HG03460 (cell line): Measurements from ENCODE around the gene AR.

Experiments used
- ATAC-seq: cut with Tn5 transposase; IDR thresholded peaks from one replicate; pipeline ENCODE4 v1.9.1; 2021; ENCODE audit not compliant: unreplicated experiment

The AR gene

DNA sequence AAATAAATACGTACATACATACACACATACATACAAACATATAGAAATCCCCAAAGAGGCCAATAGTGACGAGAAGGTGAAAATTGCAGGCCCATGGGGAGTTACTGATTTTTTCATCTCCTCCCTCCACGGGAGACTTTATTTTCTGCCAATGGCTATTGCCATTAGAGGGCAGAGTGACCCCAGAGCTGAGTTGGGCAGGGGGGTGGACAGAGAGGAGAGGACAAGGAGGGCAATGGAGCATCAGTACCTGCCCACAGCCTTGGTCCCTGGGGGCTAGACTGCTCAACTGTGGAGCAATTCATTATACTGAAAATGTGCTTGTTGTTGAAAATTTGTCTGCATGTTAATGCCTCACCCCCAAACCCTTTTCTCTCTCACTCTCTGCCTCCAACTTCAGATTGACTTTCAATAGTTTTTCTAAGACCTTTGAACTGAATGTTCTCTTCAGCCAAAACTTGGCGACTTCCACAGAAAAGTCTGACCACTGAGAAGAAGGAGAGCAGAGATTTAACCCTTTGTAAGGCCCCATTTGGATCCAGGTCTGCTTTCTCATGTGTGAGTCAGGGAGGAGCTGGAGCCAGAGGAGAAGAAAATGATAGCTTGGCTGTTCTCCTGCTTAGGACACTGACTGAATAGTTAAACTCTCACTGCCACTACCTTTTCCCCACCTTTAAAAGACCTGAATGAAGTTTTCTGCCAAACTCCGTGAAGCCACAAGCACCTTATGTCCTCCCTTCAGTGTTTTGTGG, 180.7 kb downstream of the AR start:
- no peak for ATAC-seq

DNA sequence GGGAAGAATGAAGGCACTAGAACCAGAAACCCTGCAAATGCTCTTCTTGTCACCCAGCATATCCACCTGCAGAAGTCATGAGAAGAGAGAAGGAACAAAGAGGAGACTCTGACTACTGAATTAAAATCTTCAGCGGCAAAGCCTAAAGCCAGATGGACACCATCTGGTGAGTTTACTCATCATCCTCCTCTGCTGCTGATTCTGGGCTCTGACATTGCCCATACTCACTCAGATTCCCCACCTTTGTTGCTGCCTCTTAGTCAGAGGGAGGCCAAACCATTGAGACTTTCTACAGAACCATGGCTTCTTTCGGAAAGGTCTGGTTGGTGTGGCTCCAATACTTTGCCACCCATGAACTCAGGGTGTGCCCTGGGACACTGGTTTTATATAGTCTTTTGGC, 181.7 kb downstream of the AR start:
- ATAC-seq: no peak

DNA sequence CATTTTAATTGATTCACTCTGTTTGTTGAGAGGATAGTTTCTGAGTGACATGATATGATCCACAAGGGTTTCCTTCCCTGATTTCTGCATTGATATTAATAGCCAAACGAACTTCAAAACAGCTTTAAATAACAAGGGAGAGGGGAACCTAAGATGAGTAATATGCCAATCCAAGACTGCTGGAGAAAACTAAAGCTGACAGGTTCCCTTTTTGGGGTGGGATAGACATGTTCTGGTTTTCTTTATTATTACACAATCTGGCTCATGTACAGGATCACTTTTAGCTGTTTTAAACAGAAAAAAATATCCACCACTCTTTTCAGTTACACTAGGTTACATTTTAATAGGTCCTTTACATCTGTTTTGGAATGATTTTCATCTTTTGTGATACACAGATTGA, 182.2 kb downstream of the AR start:
- ATAC-seq: no peak

DNA sequence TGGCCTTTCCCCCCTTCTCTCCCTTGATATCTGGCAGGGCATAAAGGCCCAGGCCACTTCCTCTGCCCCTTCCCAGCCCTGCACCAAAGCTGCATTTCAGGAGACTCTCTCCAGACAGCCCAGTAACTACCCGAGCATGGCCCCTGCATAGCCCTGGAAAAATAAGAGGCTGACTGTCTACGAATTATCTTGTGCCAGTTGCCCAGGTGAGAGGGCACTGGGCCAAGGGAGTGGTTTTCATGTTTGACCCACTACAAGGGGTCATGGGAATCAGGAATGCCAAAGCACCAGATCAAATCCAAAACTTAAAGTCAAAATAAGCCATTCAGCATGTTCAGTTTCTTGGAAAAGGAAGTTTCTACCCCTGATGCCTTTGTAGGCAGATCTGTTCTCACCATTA, 183.8 kb downstream of the AR start:
- no peak for ATAC-seq

DNA sequence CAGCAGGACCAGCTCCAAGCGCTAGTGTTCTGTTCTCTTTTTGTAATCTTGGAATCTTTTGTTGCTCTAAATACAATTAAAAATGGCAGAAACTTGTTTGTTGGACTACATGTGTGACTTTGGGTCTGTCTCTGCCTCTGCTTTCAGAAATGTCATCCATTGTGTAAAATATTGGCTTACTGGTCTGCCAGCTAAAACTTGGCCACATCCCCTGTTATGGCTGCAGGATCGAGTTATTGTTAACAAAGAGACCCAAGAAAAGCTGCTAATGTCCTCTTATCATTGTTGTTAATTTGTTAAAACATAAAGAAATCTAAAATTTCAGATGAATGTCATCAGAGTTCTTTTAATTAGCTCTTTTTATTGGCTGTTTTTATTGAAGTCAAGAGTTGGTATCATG, 186.5 kb downstream of the AR start:
- ATAC-seq: no peak

DNA sequence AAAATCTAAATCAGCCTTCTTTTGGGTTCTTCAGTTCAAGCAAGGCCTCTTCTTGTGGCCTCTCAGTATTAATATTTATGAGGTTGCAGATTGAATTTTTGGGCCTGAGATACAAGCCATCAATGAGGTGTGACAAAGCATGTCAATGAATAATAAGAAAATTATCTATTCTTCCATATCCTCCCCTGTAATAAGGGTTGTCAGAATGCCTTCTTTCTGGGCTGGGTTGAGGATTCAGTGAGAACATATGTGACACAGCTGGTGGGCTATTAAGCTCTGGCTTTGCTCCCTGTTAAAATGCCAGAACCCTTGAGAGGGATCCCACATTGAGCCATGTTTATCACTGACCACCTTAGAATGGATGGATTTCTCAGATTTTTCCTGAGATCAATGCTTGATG, 187.2 kb downstream of the AR start:
- ATAC-seq: no peak

DNA sequence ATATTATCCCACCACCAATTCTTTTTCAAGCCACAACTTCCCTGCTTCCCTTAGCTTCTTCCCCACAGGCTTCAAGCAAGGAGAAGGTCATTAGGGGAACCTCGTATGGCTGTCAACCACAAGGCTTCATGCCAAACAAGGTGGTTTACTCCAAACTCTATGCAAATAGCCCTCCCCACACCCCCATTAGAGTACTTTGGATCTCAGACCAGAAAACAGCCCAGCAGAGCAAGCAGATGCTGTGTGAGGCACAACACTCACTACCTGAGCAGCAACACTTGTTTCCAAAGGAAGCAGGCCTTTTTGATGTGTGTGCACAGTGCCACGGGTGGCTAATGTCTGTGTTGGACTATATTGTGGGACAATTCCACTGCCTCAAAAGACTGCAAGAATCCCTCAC, 189.0 kb downstream of the AR start:
- ATAC-seq: no peak

DNA sequence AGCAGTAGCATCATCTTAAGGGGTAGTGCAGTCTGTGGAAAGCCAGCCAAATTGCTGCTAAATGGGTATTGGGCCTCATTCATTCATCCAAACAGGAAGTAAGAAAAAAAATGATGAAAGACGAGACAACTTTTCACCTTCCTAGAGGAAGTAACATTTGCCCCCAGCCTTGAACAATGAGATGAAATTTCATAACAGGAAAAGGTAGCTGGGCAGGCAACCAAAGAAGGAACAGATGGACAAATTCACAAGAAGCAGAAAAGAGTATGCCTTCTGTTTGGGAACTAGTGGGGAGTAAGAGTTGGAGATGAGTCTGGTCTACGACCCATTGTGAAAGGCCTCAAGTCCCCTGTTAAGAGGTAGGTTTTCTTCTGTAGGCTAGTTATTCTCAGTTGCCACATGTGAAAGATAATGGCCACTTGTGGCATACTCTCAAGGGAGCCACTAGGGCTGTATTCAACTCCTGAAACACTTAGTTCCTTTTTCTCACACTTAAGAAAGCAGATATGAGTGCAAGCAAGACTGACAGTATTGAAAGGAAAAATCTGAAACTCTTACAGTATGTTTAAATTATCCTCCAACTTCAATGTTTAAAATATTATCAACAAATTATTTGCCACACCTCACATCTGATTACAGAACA, 190.4 kb downstream of the AR start:
- no peak for ATAC-seq

DNA sequence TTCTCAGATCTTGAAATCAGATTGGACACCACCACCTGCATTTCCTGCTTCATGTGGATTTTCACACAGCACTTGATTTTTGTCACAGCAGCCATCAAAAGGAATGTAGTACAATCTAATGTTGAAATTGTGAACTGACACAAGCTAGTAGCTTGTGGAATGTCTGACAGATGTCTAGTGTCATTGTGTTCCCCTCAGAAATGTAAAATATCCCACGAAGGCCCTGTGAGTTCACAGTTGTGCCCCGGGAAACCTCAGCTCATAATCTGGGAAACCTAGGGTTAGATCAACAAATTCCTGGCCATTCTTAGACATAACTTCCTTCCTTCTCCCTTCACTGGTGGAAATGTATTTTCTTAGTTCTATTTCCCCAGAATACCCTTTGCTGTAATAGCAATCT, 205.7 kb downstream of the AR start:
- no peak for ATAC-seq

DNA sequence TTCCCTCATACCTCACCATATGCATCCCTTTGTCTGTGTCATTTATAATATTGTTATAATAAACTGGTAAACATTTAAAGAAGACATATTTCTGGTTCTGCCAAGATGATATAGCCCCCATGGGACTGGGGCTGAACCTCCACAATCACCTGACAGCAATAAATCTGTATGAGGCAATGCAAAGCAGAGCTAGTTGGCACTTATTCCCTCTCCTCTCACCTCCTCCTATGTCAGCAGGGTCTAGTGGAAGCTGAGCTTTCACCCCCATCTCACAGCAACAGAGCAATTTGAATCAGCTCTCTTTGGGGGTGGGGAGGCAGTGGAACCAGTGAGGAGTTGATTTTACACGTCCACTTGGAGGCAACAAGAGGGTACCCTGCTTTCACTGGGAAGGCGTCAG, 206.9 kb downstream of the AR start:
- no peak for ATAC-seq

DNA sequence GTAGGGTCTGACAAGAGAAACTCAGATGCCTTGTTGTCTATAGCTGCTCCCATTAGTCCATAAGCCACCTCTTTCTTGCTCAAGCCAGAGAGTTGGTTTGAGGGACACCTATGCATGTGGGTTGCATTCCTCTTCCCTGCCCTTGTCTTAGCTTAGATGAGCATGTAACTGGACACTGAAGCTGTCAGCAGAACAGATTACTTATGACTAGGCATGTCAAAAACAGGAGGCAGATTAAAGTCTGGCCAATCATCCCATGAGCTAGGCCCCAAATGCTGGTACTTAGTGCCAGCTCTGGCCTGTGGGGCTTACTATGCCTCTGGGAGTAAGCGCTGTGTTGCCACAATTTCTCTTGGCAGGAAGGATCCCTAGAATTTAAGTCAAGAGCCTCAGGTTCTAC, 215.2 kb downstream of the AR start:
- ATAC-seq: no peak

DNA sequence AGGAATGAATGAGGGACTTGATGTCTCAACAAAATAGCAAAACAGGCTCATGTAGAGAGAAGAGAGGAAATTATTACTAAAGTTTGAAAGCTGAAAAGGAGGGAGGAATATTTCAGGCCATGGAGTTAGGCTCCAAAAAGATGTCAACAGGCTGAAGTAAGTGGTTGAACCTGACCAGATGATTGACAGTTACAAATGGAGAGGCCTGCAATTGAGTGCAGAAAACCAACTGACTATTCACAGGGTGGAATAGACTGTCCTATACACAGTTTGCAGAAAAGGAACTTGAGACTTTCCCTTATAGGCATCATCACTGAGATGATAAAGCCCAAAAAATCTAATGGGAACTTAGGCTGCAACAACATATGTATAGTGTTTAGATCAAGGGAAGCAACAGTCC, 233.3 kb downstream of the AR start:
- no peak for ATAC-seq

DNA sequence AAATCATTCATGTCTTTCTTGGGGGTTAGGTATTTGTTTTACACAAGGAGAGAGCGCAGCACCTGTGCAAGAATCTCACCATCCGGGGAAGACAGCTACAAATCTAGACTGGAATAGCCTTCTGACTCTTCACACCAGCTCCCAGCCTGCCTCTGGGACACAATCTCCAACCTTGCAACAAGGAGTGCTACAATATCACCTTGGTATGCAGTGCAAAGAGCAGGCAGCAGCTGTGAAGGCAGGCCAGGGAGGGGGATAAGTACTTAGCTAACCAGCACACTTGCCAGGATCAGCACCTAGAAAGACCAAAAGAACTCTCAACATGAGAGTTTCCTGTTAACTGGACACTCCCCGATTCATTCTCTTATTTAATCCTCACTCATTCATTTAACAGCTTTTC, 235.3 kb downstream of the AR start:
- no peak for ATAC-seq
